OCI-LY3 (cell line): ENCODE results near the gene CPS1.

Experiments
- H2AFZ ChIP-seq: fragments of 200-600, 300-600 bp; shearing (Covaris generic); 2 replicates; pipeline ENCODE4 v1.6.0; 2014; ENCODE audit warnings: antibody characterized with exemption, low read depth, low read length
- H3K27ac ChIP-seq: fragments of 200-600, 300-600 bp; sonication (generic); 2 replicates; pipeline ENCODE4 v1.5.1; 2014; ENCODE audit warnings: mild to moderate bottlenecking, low read length, moderate library complexity, mixed read lengths
- H3K27me3 ChIP-seq: fragments of 200-600, 300-600 bp; sonication (generic); 2 replicates; pipeline ENCODE4 v1.6.1; 2014; ENCODE audit warnings: low read depth, low read length, mixed read lengths
- H3K36me3 ChIP-seq: fragments of 200-600, 300-600 bp; sonication (generic); replicated peaks from 2 replicates; pipeline ENCODE3; 2014; ENCODE audit warnings: low read depth, low read length, mixed read lengths
- H3K4me1 ChIP-seq: fragments of 300-600, 200-600 bp; sonication (generic); 2 replicates; pipeline ENCODE4 v1.6.1; 2014; ENCODE audit warnings: low read length, mixed read lengths
- H3K4me2 ChIP-seq: fragments of 200-600, 300-600 bp; sonication (generic); 2 replicates; pipeline ENCODE4 v1.6.1; 2014; ENCODE audit warnings: low read length, mixed read lengths
- H3K4me3 ChIP-seq: fragments of 300-600, 200-600 bp; sonication (generic); 2 replicates; pipeline ENCODE4 v1.5.1; 2014; ENCODE audit warnings: antibody characterized with exemption, mild to moderate bottlenecking, low read length, moderate library complexity
- H3K79me2 ChIP-seq: fragments of 300-600, 200-600 bp; shearing (Covaris generic); 2 replicates; pipeline ENCODE4 v1.6.1; 2014; ENCODE audit warnings: mild to moderate bottlenecking, low read length, mixed read lengths
- H3K9ac ChIP-seq: fragments of 300-600, 200-600 bp; shearing (Covaris generic); 2 replicates; pipeline ENCODE4 v1.6.0; 2014; ENCODE audit warnings: mild to moderate bottlenecking, low read length, moderate library complexity
- H3K9me3 ChIP-seq: fragments of 200-600, 300-600 bp; shearing (Covaris generic); 2 replicates; pipeline ENCODE4 v1.6.1; 2014; ENCODE audit warnings: low read length, mixed read lengths; ENCODE audit not compliant: insufficient read depth
- H4K20me1 ChIP-seq: fragments of 200-600, 300-600 bp; sonication (generic); 2 replicates; pipeline ENCODE4 v1.6.1; 2016; ENCODE audit warnings: low read length, mixed read lengths; ENCODE audit not compliant: insufficient read depth
- CTCF ChIP-seq: fragments of 200-600, 300-600 bp; sonication (generic); IDR thresholded peaks from 2 replicates; pipeline ENCODE4 v1.5.1; 2014; ENCODE audit warnings: antibody characterized with exemption, low read length, low read depth
- EZH2phosphoT487 ChIP-seq: fragments of 200-600 bp; shearing (Covaris generic); IDR thresholded peaks from 2 replicates; pipeline ENCODE4 v1.6.1; 2018; ENCODE audit warnings: antibody characterized with exemption, mixed run types, low read depth

Gene CPS1

GRCh38 chr2:210531050-210531449 is 25.3 kb upstream of the CPS1 start:
- H2AFZ ChIP-seq, result no peak overlapping the region
- H4K20me1 ChIP-seq, result no peaks in the 10 kb centered on the region
- no peak overlapping the region for H3K4me2 ChIP-seq
- H3K36me3 ChIP-seq, result no peaks in the 10 kb centered on the region
- TF ChIP-seq EZH2phosphoT487, result no peak
- no peak overlapping the region for H3K4me3 ChIP-seq
- no peak overlapping the region for H3K9ac ChIP-seq
- H3K9me3 ChIP-seq, result no peaks in the 10 kb centered on the region
- H3K4me1 ChIP-seq, result no peaks in the 10 kb centered on the region
- no peaks in the 10 kb centered on the region for H3K27me3 ChIP-seq
- H3K79me2 ChIP-seq, result no peaks in the 10 kb centered on the region
- no peak overlapping the region for H3K27ac ChIP-seq

- Histone ChIP-seq H3K36me3 (no peaks in the 10 kb centered on the region), H3K27ac (no peak overlapping the region), H3K4me3 (no peak overlapping the region)
Observed at GRCh38 chr2:210531482-210531881, 24.9 kb upstream of the CPS1 start.

GRCh38 chr2:210533389-210533788 is 23.0 kb upstream of the CPS1 start:
- Histone ChIP-seq H3K36me3 (no peaks in the 10 kb centered on the region), H3K9me3 (no peaks in the 10 kb centered on the region), H3K9ac (no peak overlapping the region), H3K27ac (no peak overlapping the region), H3K4me1 (peaks cover 15% of the 10 kb centered on the region), H3K4me2 (no peak overlapping the region), H3K79me2 (no peaks in the 10 kb centered on the region), H3K4me3 (no peak overlapping the region), H2AFZ (no peak overlapping the region), H3K27me3 (no peaks in the 10 kb centered on the region), H4K20me1 (no peaks in the 10 kb centered on the region)
- TF ChIP-seq EZH2phosphoT487 (no peak), CTCF (no peak)

More at GRCh38 chr2:210531482-210531881, 24.9 kb upstream of the CPS1 start:
- Histone ChIP-seq H3K79me2 (no peaks in the 10 kb centered on the region), H3K4me2 (no peak overlapping the region), H3K9me3 (no peaks in the 10 kb centered on the region), H3K9ac (no peak overlapping the region), H3K27me3 (no peaks in the 10 kb centered on the region), H3K4me1 (peaks cover under 1% of the 10 kb centered on the region), H2AFZ (no peak overlapping the region), H4K20me1 (no peaks in the 10 kb centered on the region)
- TF ChIP-seq EZH2phosphoT487, result no peak
- TF ChIP-seq CTCF, result no peak

GRCh38 chr2:210534879-210535278 is 21.5 kb upstream of the CPS1 start:
- Histone ChIP-seq H3K27me3 (no peaks in the 10 kb centered on the region), H2AFZ (no peak overlapping the region), H3K36me3 (no peaks in the 10 kb centered on the region), H3K79me2 (no peaks in the 10 kb centered on the region), H3K4me2 (no peak overlapping the region), H4K20me1 (no peaks in the 10 kb centered on the region), H3K4me1 (peaks cover 21% of the 10 kb centered on the region), H3K4me3 (no peak overlapping the region), H3K9ac (no peak overlapping the region), H3K9me3 (no peaks in the 10 kb centered on the region), H3K27ac (no peak overlapping the region)
- TF ChIP-seq CTCF (no peak), EZH2phosphoT487 (no peak)
